Esophagus (tissue), 2 donors: Measurements from ENCODE around the gene MTHFD2. TPM values are rescaled to one million over a fixed set of nuclear protein-coding genes. Genes with fewer than 3 reads are reported as not detected.

Experiments used
- H3K27ac ChIP-seq, 2 donors: one replicate each; pipeline ENCODE4 v1.5.1; 2013; ENCODE audit warnings: low read depth in 2 of 2, mild to moderate bottlenecking in 2 of 2, inconsistent platforms in 1 of 2, low read length in 1 of 2, moderate library complexity in 1 of 2
- H3K27me3 ChIP-seq, 2 donors: one replicate each; pipeline ENCODE4 v1.6.1; 2013; ENCODE audit warnings: low read length in 2 of 2, control low read depth in 1 of 2, mild to moderate bottlenecking in 1 of 2; ENCODE audit not compliant: insufficient read depth in 2 of 2, control insufficient read depth in 1 of 2
- H3K36me3 ChIP-seq, 2 donors: one replicate each; pipeline ENCODE4 v1.6.1; 2013; ENCODE audit warnings: low read length in 1 of 2; ENCODE audit not compliant: control insufficient read depth in 2 of 2, insufficient read depth in 2 of 2
- H3K4me1 ChIP-seq, 2 donors: one replicate each; pipeline ENCODE4 v1.6.1; 2013; ENCODE audit warnings: low read length in 1 of 2; ENCODE audit not compliant: control insufficient read depth in 2 of 2, insufficient read depth in 2 of 2
- H3K4me3 ChIP-seq, 2 donors: one replicate each; pipeline ENCODE4 v1.5.1; 2013; ENCODE audit warnings: low read length in 2 of 2, mild to moderate bottlenecking in 2 of 2, low read depth in 1 of 2, moderate library complexity in 1 of 2
- H3K9me3 ChIP-seq, 2 donors: one replicate each; pipeline ENCODE4 v1.6.1; 2013; ENCODE audit warnings: mild to moderate bottlenecking in 2 of 2, low read depth in 1 of 2, low read length in 1 of 2, moderate library complexity in 1 of 2; ENCODE audit not compliant: control insufficient read depth in 2 of 2, insufficient read depth in 1 of 2
- WGBS, 2 donors: extraction: QIAGEN DNeasy Blood & Tissue Kit; methylation state at CpG; one replicate each; pipeline ENCODE4 v1.1.7; 2013; 5-methylcytosine and 5-hydroxymethylcytosine counted together
- polyA plus RNA-seq, 2 donors: library from polyadenylated mRNA; stranded (reverse); fragments of 200-250 nt; gene quantifications; one replicate each; pipeline ENCODE4 v1.2.3, GENCODE V29; 2013
- donor health status: healthy with polysubstance abuse.
- donor health status: Bipolar disorder and iron deficiency.

Gene MTHFD2
- polyA plus RNA-seq, 2 donors = 11.1 to 35.4 TPM

DNA sequence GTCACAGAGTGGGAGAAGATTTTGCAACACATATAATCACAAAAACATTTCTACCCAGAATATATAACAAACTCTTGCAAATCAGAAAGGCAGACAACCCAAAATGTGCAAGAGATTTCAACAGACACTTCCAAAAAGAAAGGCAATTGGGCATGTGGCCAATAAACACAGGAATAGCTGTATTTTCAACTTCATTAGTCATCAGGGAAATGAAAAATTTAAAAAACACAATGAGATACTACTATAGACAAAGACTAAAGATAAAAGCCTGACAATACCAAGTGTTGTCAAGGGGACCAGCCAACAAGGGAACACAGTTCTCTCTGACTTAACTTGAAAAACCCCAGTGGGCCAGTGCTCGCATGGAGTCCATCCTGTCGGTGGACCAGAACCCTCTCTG lies 40.5 kb downstream of the MTHFD2 start:
- Histone ChIP-seq H3K27ac (no peak overlapping the region), H3K36me3 (no peaks in the 10 kb centered on the region), H3K27me3 (no peaks in the 10 kb centered on the region), H3K4me3 (no peak overlapping the region), H3K4me1 (no peaks in the 10 kb centered on the region), H3K9me3 (no peaks in the 10 kb centered on the region)
- 87 to 91% methylated on average over 2 of the region's 2 CpGs for WGBS, 2 donors

DNA sequence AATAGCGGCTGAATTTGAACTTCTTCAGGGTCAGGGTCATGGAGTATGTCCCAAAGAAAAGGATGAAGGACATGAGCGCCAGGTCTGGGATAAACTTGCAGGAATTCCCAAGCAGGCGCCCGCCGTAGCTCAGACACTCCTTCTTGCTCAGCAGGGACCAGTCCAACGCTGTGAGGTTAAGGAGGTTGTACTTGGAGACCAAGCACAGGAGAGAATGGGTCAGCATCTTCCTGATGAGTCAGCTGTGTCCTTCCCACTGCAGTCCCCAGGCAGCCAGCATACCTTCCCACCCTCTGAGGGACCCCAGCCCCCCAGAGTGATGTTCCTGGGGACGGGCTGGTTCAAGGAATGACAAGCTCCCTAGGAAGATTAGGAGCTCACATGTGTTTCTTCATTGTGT lies 40.9 kb downstream of the MTHFD2 start:
- H3K4me3 ChIP-seq = no peak overlapping the region
- no peaks in the 10 kb centered on the region for H3K36me3 ChIP-seq
- H3K27me3 ChIP-seq = no peaks in the 10 kb centered on the region
- no peaks in the 10 kb centered on the region for H3K9me3 ChIP-seq
- 77 to 83% methylated on average over 7 of the region's 7 CpGs for WGBS, 2 donors
- H3K27ac ChIP-seq = no peak overlapping the region
- H3K4me1 ChIP-seq = no peaks in the 10 kb centered on the region

GRCh38 chr2:74242354-74243071 lies 44.1 kb downstream of the MTHFD2 start:
- Histone ChIP-seq H3K36me3 (no peaks in the 10 kb centered on the region), H3K27me3 (no peaks in the 10 kb centered on the region), H3K9me3 (no peaks in the 10 kb centered on the region), H3K4me3 (no peak overlapping the region), H3K27ac (no peak overlapping the region), H3K4me1 (no peaks in the 10 kb centered on the region)
- 89 to 91% methylated on average over 7 of the region's 7 CpGs for WGBS, 2 donors

- Histone ChIP-seq H3K36me3 (no peaks in the 10 kb centered on the region), H3K4me3 (no peak overlapping the region), H3K9me3 (no peaks in the 10 kb centered on the region), H3K27ac (no peak overlapping the region), H3K27me3 (no peaks in the 10 kb centered on the region), H3K4me1 (no peaks in the 10 kb centered on the region)
- 83 to 85% methylated on average over 3 of the region's 3 CpGs for WGBS, 2 donors
These were observed 45.9 kb downstream of the MTHFD2 start for GRCh38 chr2:74244286-74244685.

- H3K27me3 ChIP-seq = no peaks in the 10 kb centered on the region
- H3K4me3 ChIP-seq = no peak overlapping the region
- no peaks in the 10 kb centered on the region for H3K36me3 ChIP-seq
- H3K9me3 ChIP-seq = no peaks in the 10 kb centered on the region
- WGBS, 2 donors = 92 to 95% methylated on average over 14 of the region's 14 CpGs
- H3K27ac ChIP-seq = no peak overlapping the region
- no peaks in the 10 kb centered on the region for H3K4me1 ChIP-seq
These were observed 48.2 kb downstream of the MTHFD2 start for GRCh38 chr2:74246496-74247195.

GRCh38 chr2:74249406-74250122 lies 51.1 kb downstream of the MTHFD2 start:
- WGBS, 2 donors = 65 to 71% methylated on average over 6 of the region's 6 CpGs

DNA sequence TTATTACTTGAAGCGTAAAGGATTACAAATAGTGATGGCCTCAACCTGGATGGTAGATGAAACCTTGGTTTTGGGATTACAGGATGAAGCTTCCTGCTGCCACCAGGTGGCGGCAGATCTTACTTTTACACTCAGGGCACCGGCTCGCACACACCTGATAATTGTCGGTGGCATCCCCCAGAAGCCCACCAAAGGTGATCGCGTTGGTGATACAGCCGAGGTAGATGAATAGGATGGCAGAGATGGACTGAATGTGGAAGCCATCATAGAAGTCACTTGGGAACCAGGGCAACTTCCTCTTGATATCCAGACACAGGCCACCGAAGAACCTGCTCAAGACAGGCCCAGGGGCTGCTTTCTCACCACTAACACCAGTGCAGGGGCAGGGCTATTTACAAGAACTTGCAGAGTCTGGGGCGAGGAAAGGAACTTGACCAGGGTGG lies 51.8 kb downstream of the MTHFD2 start:
- WGBS, 2 donors = 33 to 35% methylated on average over 10 of the region's 10 CpGs
- no peaks in the 10 kb centered on the region for H3K9me3 ChIP-seq
- H3K4me3 ChIP-seq = no peak overlapping the region
- no peak overlapping the region for H3K27ac ChIP-seq
- no peaks in the 10 kb centered on the region for H3K36me3 ChIP-seq
- no peaks in the 10 kb centered on the region for H3K4me1 ChIP-seq
- H3K27me3 ChIP-seq = no peaks in the 10 kb centered on the region

More at GRCh38 chr2:74249406-74250122, 51.1 kb downstream of the MTHFD2 start:
- Histone ChIP-seq H3K4me1 (no peaks in the 10 kb centered on the region), H3K27ac (no peak overlapping the region), H3K36me3 (no peaks in the 10 kb centered on the region), H3K9me3 (no peaks in the 10 kb centered on the region), H3K27me3 (no peaks in the 10 kb centered on the region), H3K4me3 (no peak overlapping the region)

DNA sequence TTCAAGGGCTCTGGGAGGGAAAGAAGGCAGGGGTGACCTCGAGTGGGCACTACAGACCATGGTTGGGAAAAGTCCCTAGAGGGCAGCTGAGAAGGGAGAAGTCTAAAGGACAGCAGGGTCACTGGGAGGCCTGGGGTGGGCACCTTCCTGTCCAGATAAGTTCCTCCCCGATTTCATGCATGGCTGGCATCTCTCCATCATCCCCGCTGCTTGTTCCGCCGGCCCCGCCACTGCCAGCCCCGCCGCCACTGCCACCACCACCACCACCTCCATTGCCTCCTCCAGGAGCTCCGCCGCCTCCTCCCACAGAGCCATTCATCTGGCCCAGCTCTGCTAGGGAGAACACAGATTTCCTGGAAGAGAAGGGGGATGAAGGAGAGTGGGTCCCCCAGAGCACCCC lies 53.6 kb downstream of the MTHFD2 start:
- Histone ChIP-seq H3K4me1 (no peaks in the 10 kb centered on the region), H3K36me3 (no peaks in the 10 kb centered on the region), H3K27me3 (no peaks in the 10 kb centered on the region), H3K27ac (no peak overlapping the region), H3K9me3 (no peaks in the 10 kb centered on the region), H3K4me3 (no peak overlapping the region)
- 81 to 82% methylated on average over 8 to 10 of the region's 10 CpGs for WGBS, 2 donors

DNA sequence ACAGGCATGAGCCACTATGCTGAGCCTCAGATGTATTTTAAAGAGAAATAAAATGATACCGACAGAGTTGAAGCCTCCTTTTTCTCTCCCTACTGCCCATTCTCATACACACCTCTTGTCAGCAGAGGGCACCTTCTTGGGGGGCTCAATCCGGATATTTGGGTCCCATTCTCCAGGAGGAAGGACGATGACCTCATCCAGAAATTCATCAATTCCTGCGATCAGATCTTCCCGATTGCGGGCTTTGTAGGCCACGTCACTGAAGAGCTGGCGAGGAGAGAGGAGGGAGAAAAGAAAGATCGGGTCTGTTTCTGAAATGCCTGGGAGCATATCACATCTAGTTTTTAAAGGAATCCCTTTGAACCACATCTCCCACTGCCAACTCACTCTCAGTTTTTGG lies 54.4 kb downstream of the MTHFD2 start:
- 79 to 84% methylated on average over 9 of the region's 9 CpGs for WGBS, 2 donors
- H3K4me3 ChIP-seq = no peak overlapping the region
- H3K27ac ChIP-seq = no peak overlapping the region
- no peaks in the 10 kb centered on the region for H3K4me1 ChIP-seq
- no peaks in the 10 kb centered on the region for H3K36me3 ChIP-seq
- no peaks in the 10 kb centered on the region for H3K27me3 ChIP-seq
- no peaks in the 10 kb centered on the region for H3K9me3 ChIP-seq
